Stimulated activated CD4-positive, alpha-beta T cell treated with anti-CD3 and anti-CD28 coated beads, Interleukin-2, amount 100 ng/mL, for 24 hours (primary cell): ENCODE results near the gene MSX2.

Experiments
- DNase-seq, 2 donors: peaks; one replicate each; pipeline ENCODE4 v3.0.0-alpha.2; 2020

MSX2 gene

DNA sequence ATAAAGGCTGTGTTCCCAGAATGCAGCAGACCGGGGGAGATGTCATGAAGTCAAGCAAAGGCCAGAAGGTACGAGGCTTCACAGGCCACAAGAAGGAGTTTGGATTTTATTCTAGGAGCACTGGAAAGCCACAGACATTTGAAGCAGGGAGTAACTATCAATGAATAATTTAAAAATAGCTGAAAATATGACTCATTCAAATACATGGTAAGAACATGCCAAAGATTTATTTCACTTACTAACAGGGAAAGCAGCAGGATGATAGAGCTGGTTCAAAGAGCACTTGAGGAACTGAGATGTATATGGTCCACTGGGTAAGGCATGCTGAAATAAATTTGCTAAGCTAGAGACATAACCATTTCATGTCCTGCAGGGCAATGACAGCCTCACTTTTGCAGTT is 53.2 kb downstream of the MSX2 start:
- DNase-seq, result no peak
